AG04450 (cell line): Measurements from ENCODE around the gene TDRD10. TPM values are rescaled to one million over a fixed set of nuclear protein-coding genes. Genes with fewer than 3 reads are reported as not detected.

Experiments
- CTCF ChIA-PET: fragments of 300-600, 350-600 bp; formaldehyde crosslinking; extraction: SDS; loops from one replicate; lab custom pipeline; 2022; ENCODE audit warnings: antibody characterized with exemption, inconsistent platforms; lab: Charles Lee
- POLR2A ChIA-PET: fragments of 350-600 bp; formaldehyde crosslinking; extraction: SDS; loops from one replicate; lab custom pipeline; 2021; ENCODE audit warnings: antibody characterized with exemption, inconsistent platforms; lab: Yijun Ruan, JAX
- DNase-seq: peaks from one replicate; pipeline ENCODE4 v3.0.0-alpha.2; 2011; ENCODE audit warnings: low read depth, low spot score
- H3K27ac ChIP-seq: one replicate; pipeline ENCODE4 v1.5.1; 2012; ENCODE audit warnings: low read depth, low read length, control low read depth
- H3K27me3 ChIP-seq: one replicate; pipeline ENCODE4 v1.6.0; 2012; ENCODE audit warnings: low read length; ENCODE audit not compliant: control insufficient read depth, insufficient read depth
- H3K4me3 ChIP-seq: 2 replicates; pipeline ENCODE4 v1.5.1; 2011; ENCODE audit warnings: mild to moderate bottlenecking, low read depth, low read length, control low read depth
- H3K9me3 ChIP-seq: 2 replicates; pipeline ENCODE4 v1.5.1; 2012; ENCODE audit warnings: low read length; ENCODE audit not compliant: control insufficient read depth, insufficient read depth
- polyA plus RNA-seq: library from polyadenylated mRNA; depleted of rRNA; stranded (reverse); fragments of >200 nt; gene quantifications from 2 replicates; pipeline ENCODE4 v1.2.3, GENCODE V29; 2011
- TF ChIP-seq, protein P1 (sequence below): IDR thresholded peaks from 2 replicates; pipeline ENCODE4 v1.5.1; 2011; ENCODE audit warnings: low read depth, low read length, control low read depth, inconsistent platforms

The TDRD10 gene
- polyA plus RNA-seq, 1 experiment = not detected

DNA sequence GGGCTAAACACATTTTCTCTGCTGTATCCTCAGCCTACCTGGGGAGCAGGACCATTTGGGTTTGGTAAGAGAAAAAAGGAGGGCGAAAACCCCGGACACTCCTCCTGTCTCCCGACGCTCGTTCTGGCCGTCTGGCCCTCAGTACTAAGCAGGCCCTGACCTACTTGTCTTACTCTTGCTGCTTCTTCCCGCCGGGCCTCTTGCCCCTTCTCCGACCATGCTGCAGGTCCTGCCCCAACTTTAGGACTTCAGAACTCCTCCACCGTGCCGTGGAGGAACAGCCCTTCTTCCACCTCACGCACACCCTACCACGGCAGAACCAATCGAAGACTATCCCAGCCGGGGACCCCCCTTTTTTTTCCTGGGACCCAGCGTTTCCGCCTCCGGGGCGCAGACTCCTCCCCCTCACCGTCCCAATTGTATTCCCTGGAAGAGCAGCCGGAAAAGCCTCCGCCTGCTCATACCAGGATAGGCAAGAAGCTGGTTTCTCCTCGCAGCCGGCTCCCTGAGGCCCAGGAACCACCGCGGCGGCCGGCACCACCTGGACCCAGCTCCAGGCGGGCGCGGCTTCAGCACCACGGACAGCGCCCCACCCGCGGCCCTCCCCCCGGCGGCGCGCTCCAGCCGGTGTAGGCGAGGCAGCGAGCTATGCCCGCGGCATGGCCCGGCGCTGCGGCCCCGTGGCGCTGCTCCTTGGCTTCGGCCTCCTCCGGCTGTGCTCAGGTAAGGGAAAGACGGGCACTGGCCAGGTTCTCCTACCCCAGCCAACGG lies 65.6 kb downstream of the TDRD10 start, which contains the start of gene CHRNB2:
Gene CHRNB2, plus strand, starts transcription at position 393 of the 771 bp plus-strand sequence. Its CDS starts 267 bp downstream, at position 660.
- CTCF ChIA-PET = interaction anchor here (0.6 to 1.7 kb wide), 2 partner anchors 8 to 22 kb away, joined by 5 to 9 read pairs; no protein-coding TSS in a partner anchor
- peaks cover 37% of the 10 kb centered on the region for H3K27me3 ChIP-seq
- POLR2A ChIA-PET = interaction anchor here (1.1 kb wide), 1 partner anchor 8 kb away, joined by 3 read pairs; no protein-coding TSS in a partner anchor
- no peak for DNase-seq
- TF ChIP-seq, protein P1, sequence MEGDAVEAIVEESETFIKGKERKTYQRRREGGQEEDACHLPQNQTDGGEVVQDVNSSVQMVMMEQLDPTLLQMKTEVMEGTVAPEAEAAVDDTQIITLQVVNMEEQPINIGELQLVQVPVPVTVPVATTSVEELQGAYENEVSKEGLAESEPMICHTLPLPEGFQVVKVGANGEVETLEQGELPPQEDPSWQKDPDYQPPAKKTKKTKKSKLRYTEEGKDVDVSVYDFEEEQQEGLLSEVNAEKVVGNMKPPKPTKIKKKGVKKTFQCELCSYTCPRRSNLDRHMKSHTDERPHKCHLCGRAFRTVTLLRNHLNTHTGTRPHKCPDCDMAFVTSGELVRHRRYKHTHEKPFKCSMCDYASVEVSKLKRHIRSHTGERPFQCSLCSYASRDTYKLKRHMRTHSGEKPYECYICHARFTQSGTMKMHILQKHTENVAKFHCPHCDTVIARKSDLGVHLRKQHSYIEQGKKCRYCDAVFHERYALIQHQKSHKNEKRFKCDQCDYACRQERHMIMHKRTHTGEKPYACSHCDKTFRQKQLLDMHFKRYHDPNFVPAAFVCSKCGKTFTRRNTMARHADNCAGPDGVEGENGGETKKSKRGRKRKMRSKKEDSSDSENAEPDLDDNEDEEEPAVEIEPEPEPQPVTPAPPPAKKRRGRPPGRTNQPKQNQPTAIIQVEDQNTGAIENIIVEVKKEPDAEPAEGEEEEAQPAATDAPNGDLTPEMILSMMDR = no peak
- no peaks in the 10 kb centered on the region; the same call in 1 of the 2 replicates for H3K9me3 ChIP-seq
- peak within 1 kb of the TSS; percentile 29; the same call in 1 of the 2 replicates for H3K4me3 ChIP-seq
- peak within 1 kb of the TSS; percentile 21 for H3K27ac ChIP-seq

- Histone ChIP-seq H3K27me3 (peaks cover 37% of the 10 kb centered on the region), H3K27ac (no peak overlapping the region), H3K4me3 (peak overlapping the region; percentile 29; the same call in 1 of the 2 replicates), H3K9me3 (no peaks in the 10 kb centered on the region; the same call in 1 of the 2 replicates)
- ChIA-PET POLR2A (interaction anchor here (1.1 kb wide), 1 partner anchor 8 kb away, joined by 3 read pairs; no protein-coding TSS in a partner anchor), CTCF (interaction anchor here (0.6 to 1.7 kb wide), 2 partner anchors 9 to 21 kb away, joined by 5 to 9 read pairs; no protein-coding TSS in a partner anchor)
- TF ChIP-seq, protein P1 = no peak
- no peak for DNase-seq
Observed at GRCh38 chr1:154568157-154568815, 66.3 kb downstream of the TDRD10 start.

- ChIA-PET CTCF (no interaction called here), POLR2A (no interaction called here)
- no peak overlapping the region for H3K4me3 ChIP-seq
- TF ChIP-seq, protein P1 = no peak
- no peak for DNase-seq
- H3K9me3 ChIP-seq = no peaks in the 10 kb centered on the region; the same call in 1 of the 2 replicates
- no peak overlapping the region for H3K27ac ChIP-seq
- peaks cover 31% of the 10 kb centered on the region for H3K27me3 ChIP-seq
Observed at GRCh38 chr1:154571244-154571963, 69.4 kb downstream of the TDRD10 start.

DNA sequence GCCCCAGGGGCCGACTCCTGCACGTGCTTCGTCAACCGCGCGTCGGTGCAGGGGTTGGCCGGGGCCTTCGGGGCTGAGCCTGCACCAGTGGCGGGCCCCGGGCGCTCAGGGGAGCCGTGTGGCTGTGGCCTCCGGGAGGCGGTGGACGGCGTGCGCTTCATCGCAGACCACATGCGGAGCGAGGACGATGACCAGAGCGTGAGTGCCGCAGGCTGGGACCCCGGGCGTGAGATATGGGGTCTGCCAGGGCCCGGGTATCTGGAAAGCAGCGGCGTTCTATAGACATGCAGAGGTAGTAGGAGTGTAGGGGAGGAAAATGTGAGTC lies 69.9 kb downstream of the TDRD10 start:
- TF ChIP-seq, protein P1 = no peak
- no peak overlapping the region for H3K4me3 ChIP-seq
- peaks cover 27% of the 10 kb centered on the region for H3K27me3 ChIP-seq
- CTCF ChIA-PET = no interaction called here
- no peak overlapping the region for H3K27ac ChIP-seq
- POLR2A ChIA-PET = no interaction called here
- no peaks in the 10 kb centered on the region; the same call in 1 of the 2 replicates for H3K9me3 ChIP-seq
- no peak for DNase-seq
